Panc1 (cell line): ENCODE results near the gene COQ3. TPM values are rescaled to one million over a fixed set of nuclear protein-coding genes. Genes with fewer than 3 reads are reported as not detected.

ENCODE experiments used
- ATAC-seq: fragments of 200-7000 bp; cut with Tn5 transposase; 2 replicates; pipeline ENCODE4 v1.9.1; 2020; ENCODE audit warnings: mild to moderate bottlenecking, moderate library complexity
- BruUV-seq: library from RNA; stranded (reverse); fragments of 400-500 nt; replicated peaks from 2 replicates; lab custom pipeline; 2021; lab: Mats Ljungman, UMichigan
- CTCF ChIA-PET: fragments of 300-600 bp; sonication (Branson Sonifier 250); formaldehyde crosslinking; loops from one replicate; lab custom pipeline; 2022; ENCODE audit warnings: antibody characterized with exemption; lab: Charles Lee
- POLR2A ChIA-PET: fragments of 300-600 bp; sonication (Branson Sonifier 250); formaldehyde crosslinking; loops from one replicate; lab custom pipeline; 2022; ENCODE audit warnings: antibody characterized with exemption; lab: Charles Lee
- DNase-seq: peaks from one replicate; pipeline ENCODE4 v3.0.0-alpha.2; 2010; ENCODE audit warnings: low read depth, low spot score
- H3K27ac ChIP-seq: 2 replicates; pipeline ENCODE4 v1.5.1; 2011; ENCODE audit warnings: mild to moderate bottlenecking, low read length, inconsistent platforms
- H3K27me3 ChIP-seq: fragments of 200-500 bp; sonication (Bioruptor generic); 2 replicates; pipeline ENCODE4 v1.6.0; 2014; ENCODE audit warnings: low read length, inconsistent platforms; ENCODE audit not compliant: control insufficient read depth, insufficient read depth
- H3K36me3 ChIP-seq: fragments of 200-500 bp; sonication (Bioruptor generic); 2 replicates; pipeline ENCODE4 v1.5.1; 2014; ENCODE audit warnings: inconsistent platforms, mild to moderate bottlenecking, low read length, moderate library complexity; ENCODE audit not compliant: control insufficient read depth, insufficient read depth
- H3K4me1 ChIP-seq: 2 replicates; pipeline ENCODE4 v1.5.1; 2011; ENCODE audit warnings: inconsistent platforms, mild to moderate bottlenecking, low read length, moderate library complexity; ENCODE audit not compliant: control insufficient read depth, insufficient read depth
- H3K4me3 ChIP-seq, 2 experiments: 2 replicates each; pipeline ENCODE4 v1.5.1; 2011 to 2012; ENCODE audit warnings: low read depth in 2 of 2, low read length in 2 of 2, mild to moderate bottlenecking in 2 of 2, inconsistent platforms in 1 of 2, moderate library complexity in 1 of 2
- H3K9me3 ChIP-seq: fragments of 200-500 bp; sonication (Bioruptor generic); 2 replicates; pipeline ENCODE4 v1.5.1; 2014; ENCODE audit warnings: low read depth, mild to moderate bottlenecking, inconsistent platforms, low read length, moderate library complexity; ENCODE audit not compliant: control insufficient read depth, insufficient read depth
- CTCF ChIP-seq: fragments of 450-650 bp; IDR thresholded peaks from 2 replicates; pipeline ENCODE4 v1.5.1; 2017; ENCODE audit warnings: mild to moderate bottlenecking
- POLR2AphosphoS5 ChIP-seq: IDR thresholded peaks from 2 replicates; pipeline ENCODE4 v1.6.1; 2012; ENCODE audit warnings: mild to moderate bottlenecking, low read depth, low read length, moderate library complexity
- REST ChIP-seq, 2 experiments: IDR thresholded peaks; 2 replicates each; pipeline ENCODE4 v1.6.1; 2011 to 2012; ENCODE audit warnings: low read depth in 2 of 2, control low read depth in 1 of 2, low read length in 1 of 2, mild to moderate bottlenecking in 1 of 2, moderate library complexity in 1 of 2; ENCODE audit not compliant: insufficient read depth in 1 of 2
- SIN3A ChIP-seq: IDR thresholded peaks from 2 replicates; pipeline ENCODE4 v1.6.1; 2012; ENCODE audit warnings: low read depth, mild to moderate bottlenecking, low read length, moderate library complexity, borderline replicate concordance; ENCODE audit not compliant: insufficient read depth
- TCF7L2 ChIP-seq: IDR thresholded peaks from 2 replicates; pipeline ENCODE4 v1.6.1; 2011; ENCODE audit warnings: mild to moderate bottlenecking, low read depth, low read length, inconsistent platforms
- in situ Hi-C: cut with HindIII; loops from 2 replicates; pipeline ENCODE4 v1.10.0; 2016; ENCODE audit warnings: low sequenced_read_pairs, low pct_unique_long_range_greater_than_20kb
- intact Hi-C: fragments of 100-400 bp; cut with micrococcal nuclease; formaldehyde crosslinking; loops from one replicate; pipeline ENCODE4 v1.10.0; 2022; ENCODE audit not compliant: unreplicated experiment
- total RNA-seq: library from RNA; stranded (reverse); gene quantifications from one replicate; pipeline ENCODE4 v1.2.1, GENCODE V29; 2021; ENCODE audit not compliant: unreplicated experiment

Gene COQ3
- total RNA-seq, 1 experiment from 2014 or later, result 9.5 TPM

- no peaks in the 10 kb centered on the region for H3K9me3 ChIP-seq
- DNase-seq (no peak), ATAC-seq (no peak)
- in situ Hi-C loops (no loop called here), intact Hi-C loops (no loop called here)
- no peaks in the 10 kb centered on the region for H3K36me3 ChIP-seq
- H3K27me3 ChIP-seq, result no peaks in the 10 kb centered on the region
- BruUV-seq, result no TSS peak
- H3K27ac ChIP-seq, result no peak overlapping the region
- ChIA-PET POLR2A (no interaction called here), CTCF (no interaction called here)
- H3K4me3 ChIP-seq, result no peak overlapping the region
- no peaks in the 10 kb centered on the region for H3K4me1 ChIP-seq
- TF ChIP-seq REST (IDR thresholded peaks at IDR 0.05; ENCODE audit: insufficient read depth in 1 of 2, low read depth in 2 of 2, low read length in 1 of 2), result no peak
- no peak for TF ChIP-seq POLR2AphosphoS5
- TF ChIP-seq CTCF, result no peak
These were observed 24.5 kb downstream of the COQ3 start for GRCh38 chr6:99369533-99369932.

- H3K36me3 ChIP-seq, result no peaks in the 10 kb centered on the region
- intact Hi-C loops, result no loop called here
- ChIA-PET POLR2A (no interaction called here), CTCF (interaction anchor here (0.6 kb wide), 1 partner anchor 53 kb away, joined by 4 read pairs; no protein-coding TSS in a partner anchor)
- in situ Hi-C loops, result no loop called here
- ATAC-seq (no peak), DNase-seq (no peak)
- TF ChIP-seq TCF7L2 (no peak), POLR2AphosphoS5 (no peak), CTCF (no peak), REST (IDR thresholded peaks at IDR 0.05; ENCODE audit: insufficient read depth in 1 of 2, low read depth in 2 of 2, low read length in 1 of 2) (no peak), SIN3A (no peak)
- H3K27ac ChIP-seq, result no peak overlapping the region
- no peaks in the 10 kb centered on the region for H3K4me1 ChIP-seq
- no peaks in the 10 kb centered on the region for H3K27me3 ChIP-seq
- no TSS peak for BruUV-seq
- H3K9me3 ChIP-seq, result no peaks in the 10 kb centered on the region
- H3K4me3 ChIP-seq, result no peak overlapping the region
These were observed 27.1 kb downstream of the COQ3 start for GRCh38 chr6:99366852-99367251.
